Keratinocyte (primary cell): ENCODE measurements around the gene SOHLH1. TPM values are rescaled to one million over a fixed set of nuclear protein-coding genes. Genes with fewer than 3 reads are reported as not detected.

ENCODE experiments used
- DNase-seq: peaks from one replicate; pipeline ENCODE4 v3.0.0-alpha.2; 2011; ENCODE audit warnings: low read depth, missing footprints, low spot score
- FAIRE-seq: peaks from 2 replicates; lab custom pipeline; 2011; peaks lifted over from hg19 to GRCh38; lab: Jason Lieb, UNC
- H2AFZ ChIP-seq: 2 replicates; pipeline ENCODE4 v1.6.0; 2012; ENCODE audit warnings: low read length, control low read depth, inconsistent platforms; ENCODE audit not compliant: control insufficient read depth
- H3K27ac ChIP-seq: 2 replicates; pipeline ENCODE4 v1.5.1; 2011; ENCODE audit warnings: low read length; ENCODE audit not compliant: control insufficient read depth, insufficient read depth
- H3K27me3 ChIP-seq: 3 replicates; pipeline ENCODE4 v1.6.0; 2011; ENCODE audit warnings: low read length; ENCODE audit not compliant: control insufficient read depth, insufficient read depth; ENCODE audit errors: extremely low read depth
- H3K36me3 ChIP-seq, 2 experiments: 2 replicates in 1 of 2; 3 replicates in 1 of 2; pipeline ENCODE4 v1.5.1; 2011; ENCODE audit warnings: low read length in 2 of 2, mild to moderate bottlenecking in 1 of 2; ENCODE audit not compliant: control insufficient read depth in 2 of 2, insufficient read depth in 2 of 2; ENCODE audit errors: extremely low read depth in 1 of 2
- H3K4me1 ChIP-seq: 3 replicates; pipeline ENCODE4 v1.5.1; 2011; ENCODE audit warnings: low read length; ENCODE audit not compliant: control insufficient read depth, insufficient read depth; ENCODE audit errors: extremely low read depth
- H3K4me2 ChIP-seq: 3 replicates; pipeline ENCODE4 v1.6.0; 2011; ENCODE audit warnings: low read depth, low read length; ENCODE audit not compliant: control insufficient read depth, insufficient read depth; ENCODE audit errors: extremely low read depth
- H3K4me3 ChIP-seq, 3 experiments: fragments of 200-600 bp in 1 of 3; sonication (generic) in 1 of 3; 2 replicates in 2 of 3; 3 replicates in 1 of 3; pipeline ENCODE4 v1.5.1; 2011 to 2016; ENCODE audit warnings: low read length in 3 of 3, mild to moderate bottlenecking in 3 of 3, control low read depth in 2 of 3, inconsistent platforms in 1 of 3, low read depth in 1 of 3, mixed read lengths in 1 of 3, mixed run types in 1 of 3, moderate library complexity in 1 of 3; ENCODE audit not compliant: control insufficient read depth in 2 of 3, insufficient read depth in 2 of 3; ENCODE audit errors: extremely low read depth in 1 of 3
- H3K79me2 ChIP-seq: 2 replicates; pipeline ENCODE4 v1.6.0; 2012; ENCODE audit warnings: low read length; ENCODE audit not compliant: control insufficient read depth, insufficient read depth
- H3K9ac ChIP-seq: 3 replicates; pipeline ENCODE4 v1.6.0; 2011; ENCODE audit warnings: low read length; ENCODE audit not compliant: control insufficient read depth, insufficient read depth; ENCODE audit errors: extremely low read depth
- H3K9me1 ChIP-seq: 3 replicates; pipeline ENCODE4 v1.6.0; 2011; ENCODE audit warnings: low read length; ENCODE audit not compliant: control insufficient read depth, insufficient read depth; ENCODE audit errors: extremely low read depth
- H3K9me3 ChIP-seq: 2 replicates; pipeline ENCODE4 v1.5.1; 2012; ENCODE audit warnings: low read depth, low read length; ENCODE audit not compliant: control insufficient read depth
- H4K20me1 ChIP-seq: 3 replicates; pipeline ENCODE4 v1.6.0; 2011; ENCODE audit warnings: low read length; ENCODE audit not compliant: control insufficient read depth, insufficient read depth; ENCODE audit errors: extremely low read depth
- EZH2 ChIP-seq: IDR thresholded peaks from one replicate; pipeline ENCODE4 v1.6.1; 2012; ENCODE audit warnings: inconsistent platforms, mild to moderate bottlenecking, low read length, moderate library complexity
- dilution Hi-C: fragments of 300-500 bp; cut with MboI; formaldehyde crosslinking; loops from one replicate; pipeline ENCODE4 v1.7.0; 2020; ENCODE audit warnings: low sequenced_read_pairs; ENCODE audit not compliant: extremely low pct_ligation_motif_present
- polyA plus RNA-seq, 5 experiments: library from polyadenylated mRNA; depleted of rRNA in 3 of 5; stranded (reverse) in 3 of 5; stranded (forward) in 1 of 5; unstranded in 1 of 5; fragments of >200 nt; gene quantifications; 1 replicate in 1 of 5; 2 replicates in 3 of 5; 3 replicates in 1 of 5; pipeline versions ENCODE4 v1.2.1 to v1.2.3, GENCODE V29; 2011 to 2012; ENCODE audit warnings: missing spikeins in 2 of 5, low read depth in 1 of 5, low replicate concordance in 1 of 5
- TF ChIP-seq, protein P1 (sequence below), 3 experiments: IDR thresholded peaks in 1 of 3; conservative IDR thresholded peaks in 1 of 3; optimal IDR thresholded peaks in 1 of 3; 2 replicates in 2 of 3; 3 replicates in 1 of 3; pipeline versions ENCODE3 to v1.5.1; 2011; ENCODE audit warnings: low read length in 3 of 3, mild to moderate bottlenecking in 3 of 3, moderate library complexity in 2 of 3, control low read depth in 1 of 3, inconsistent platforms in 1 of 3; ENCODE audit not compliant: insufficient read depth in 2 of 3; ENCODE audit errors: extremely low read depth in 1 of 3

Gene SOHLH1
- polyA plus RNA-seq, 1 donor (not counting 4 experiments of a cell fraction or from before 2014, with no cell fraction given), result not detected

DNA sequence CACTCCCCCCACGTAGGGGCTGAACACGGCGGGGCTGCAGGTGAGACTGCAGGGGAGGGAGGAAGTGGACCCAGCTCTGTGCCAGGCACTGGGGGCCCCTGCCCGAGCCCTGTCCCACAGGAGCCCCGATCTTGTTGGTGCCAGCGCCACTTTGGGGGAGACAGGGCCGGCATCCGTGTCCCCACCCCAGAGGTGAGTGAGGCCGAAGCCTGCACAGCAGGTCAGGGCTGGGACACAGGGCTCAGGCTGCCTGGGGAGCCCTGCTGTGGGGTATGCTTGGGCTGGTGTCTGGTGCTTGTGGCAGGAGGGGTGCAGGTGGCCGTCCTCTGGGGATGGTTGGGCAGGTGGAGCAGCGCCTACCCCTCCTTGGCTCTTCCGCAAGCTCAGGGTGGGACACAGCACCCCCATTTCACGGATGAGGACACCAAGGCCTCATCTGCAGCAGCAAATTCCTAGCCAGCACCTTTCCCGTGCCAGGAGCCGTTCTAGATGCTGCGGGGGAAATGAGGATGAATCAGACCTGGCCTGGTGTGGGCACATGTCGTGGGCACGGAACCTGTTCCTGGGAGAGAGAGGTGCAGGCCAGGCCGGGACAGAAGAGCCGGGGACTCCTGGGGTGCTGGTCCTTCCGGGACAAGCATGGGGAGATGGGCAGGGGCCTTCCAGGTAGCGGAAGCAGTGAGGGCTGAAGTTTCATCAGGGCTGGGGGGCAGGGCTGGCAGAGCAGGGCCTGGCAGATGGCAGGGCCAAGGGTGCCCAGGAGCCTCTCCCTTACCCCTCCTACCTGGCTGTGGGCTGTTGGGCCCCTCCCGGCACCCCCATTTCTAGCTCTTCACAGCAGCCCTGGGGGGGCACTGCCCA lies 37.9 kb upstream of the SOHLH1 start:
- peak; percentile 66 for TF ChIP-seq EZH2
- TF ChIP-seq, protein P1, sequence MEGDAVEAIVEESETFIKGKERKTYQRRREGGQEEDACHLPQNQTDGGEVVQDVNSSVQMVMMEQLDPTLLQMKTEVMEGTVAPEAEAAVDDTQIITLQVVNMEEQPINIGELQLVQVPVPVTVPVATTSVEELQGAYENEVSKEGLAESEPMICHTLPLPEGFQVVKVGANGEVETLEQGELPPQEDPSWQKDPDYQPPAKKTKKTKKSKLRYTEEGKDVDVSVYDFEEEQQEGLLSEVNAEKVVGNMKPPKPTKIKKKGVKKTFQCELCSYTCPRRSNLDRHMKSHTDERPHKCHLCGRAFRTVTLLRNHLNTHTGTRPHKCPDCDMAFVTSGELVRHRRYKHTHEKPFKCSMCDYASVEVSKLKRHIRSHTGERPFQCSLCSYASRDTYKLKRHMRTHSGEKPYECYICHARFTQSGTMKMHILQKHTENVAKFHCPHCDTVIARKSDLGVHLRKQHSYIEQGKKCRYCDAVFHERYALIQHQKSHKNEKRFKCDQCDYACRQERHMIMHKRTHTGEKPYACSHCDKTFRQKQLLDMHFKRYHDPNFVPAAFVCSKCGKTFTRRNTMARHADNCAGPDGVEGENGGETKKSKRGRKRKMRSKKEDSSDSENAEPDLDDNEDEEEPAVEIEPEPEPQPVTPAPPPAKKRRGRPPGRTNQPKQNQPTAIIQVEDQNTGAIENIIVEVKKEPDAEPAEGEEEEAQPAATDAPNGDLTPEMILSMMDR (optimal IDR thresholded peaks at IDR 0.05 in 1 of 3, IDR thresholded peaks at IDR 0.05 in 1 of 3, conservative IDR thresholded peaks at IDR 0.05 in 1 of 3; ENCODE audit: extremely low read depth in 1 of 3, insufficient read depth in 2 of 3, low read length in 3 of 3), result no peak
- no peak for DNase-seq
- no peak overlapping the region for H3K9ac ChIP-seq
- no peak overlapping the region for H3K4me3 ChIP-seq
- H3K4me2 ChIP-seq, result no peak overlapping the region
- no peaks in the 10 kb centered on the region for H3K4me1 ChIP-seq
- H3K79me2 ChIP-seq, result no peaks in the 10 kb centered on the region
- dilution Hi-C loops, result no loop called here
- no peaks in the 10 kb centered on the region for H4K20me1 ChIP-seq
- H3K9me3 ChIP-seq, result no peaks in the 10 kb centered on the region
- no peak for FAIRE-seq
- no peaks in the 10 kb centered on the region for H3K9me1 ChIP-seq
- no peaks in the 10 kb centered on the region for H3K36me3 ChIP-seq
- no peak overlapping the region for H3K27ac ChIP-seq
- peaks cover 33% of the 10 kb centered on the region for H3K27me3 ChIP-seq
- no peak overlapping the region for H2AFZ ChIP-seq

DNA sequence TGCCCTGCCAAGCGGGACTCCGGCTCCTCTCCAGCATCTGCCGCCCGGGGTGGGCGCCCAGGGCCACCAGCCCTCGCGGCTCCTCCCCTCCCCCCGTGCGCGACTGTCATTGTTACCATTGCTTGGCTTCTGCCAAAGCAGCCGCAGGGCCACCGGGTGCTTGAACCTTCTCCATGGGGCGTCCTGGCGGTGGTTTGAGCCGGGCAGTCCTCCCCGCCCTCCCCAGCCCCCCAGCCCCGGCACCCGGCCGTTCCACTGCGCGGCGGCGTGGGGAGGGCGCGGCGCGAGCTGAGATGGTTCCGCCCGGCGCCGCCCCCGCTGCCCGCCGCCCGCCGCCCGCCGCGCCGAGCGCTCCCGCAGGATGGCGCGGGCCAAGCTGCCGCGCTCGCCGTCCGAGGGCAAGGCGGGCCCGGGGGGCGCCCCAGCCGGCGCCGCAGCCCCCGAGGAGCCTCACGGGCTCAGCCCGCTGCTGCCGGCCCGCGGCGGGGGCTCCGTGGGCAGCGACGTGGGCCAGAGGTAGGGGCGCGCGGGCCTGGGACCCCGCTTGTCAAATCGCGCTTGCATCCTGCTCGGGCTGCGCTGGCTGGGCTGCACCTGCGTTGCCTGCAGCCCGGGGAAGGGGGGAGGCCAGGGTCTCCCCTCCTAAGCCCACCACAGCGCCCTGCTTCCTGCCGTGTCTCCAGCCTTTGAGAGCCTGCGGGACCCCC lies 37.1 kb upstream of the SOHLH1 start:
- FAIRE-seq (no peak), DNase-seq (no peak)
- Histone ChIP-seq H3K9ac (no peak overlapping the region), H3K79me2 (no peaks in the 10 kb centered on the region), H3K4me3 (no peak overlapping the region), H3K4me1 (no peaks in the 10 kb centered on the region), H3K36me3 (no peaks in the 10 kb centered on the region), H2AFZ (no peak overlapping the region), H4K20me1 (no peaks in the 10 kb centered on the region), H3K9me1 (no peaks in the 10 kb centered on the region), H3K27me3 (peaks cover 33% of the 10 kb centered on the region), H3K27ac (no peak overlapping the region), H3K4me2 (no peak overlapping the region), H3K9me3 (no peaks in the 10 kb centered on the region)
- TF ChIP-seq, protein P1 (optimal IDR thresholded peaks at IDR 0.05 in 1 of 3, IDR thresholded peaks at IDR 0.05 in 1 of 3, conservative IDR thresholded peaks at IDR 0.05 in 1 of 3; ENCODE audit: extremely low read depth in 1 of 3, insufficient read depth in 2 of 3, low read length in 3 of 3), result no peak
- TF ChIP-seq EZH2, result no peak
- dilution Hi-C loops, result no loop called here
